ENCODE measurements around the gene GBF1.

DNA sequence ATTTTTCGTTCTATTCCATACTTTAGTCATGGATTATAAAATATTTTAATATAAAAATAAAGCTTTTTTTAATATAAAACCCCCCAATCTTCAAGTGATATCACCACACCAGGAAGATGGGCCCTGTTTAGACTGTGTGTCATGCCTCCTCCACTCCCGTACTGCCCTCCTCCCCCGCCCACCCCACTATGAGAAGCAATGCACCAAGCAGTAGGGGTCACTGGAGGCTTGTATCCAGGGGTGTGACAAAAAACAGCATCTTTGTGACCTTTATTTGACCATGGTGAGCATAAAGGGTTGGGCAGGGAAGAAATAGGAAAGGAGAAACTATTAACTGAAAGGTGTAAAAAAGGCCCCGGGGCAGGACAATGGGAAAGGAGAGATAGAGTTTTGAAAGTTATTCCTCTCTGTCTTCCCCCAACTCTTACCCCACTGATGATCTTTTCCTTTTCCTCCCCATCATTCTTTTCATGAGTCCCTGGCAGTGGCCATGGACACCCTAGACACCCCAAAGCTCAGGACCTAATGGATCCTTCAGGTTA is 7.5 kb upstream of the GBF1 start:
- TF ChIP-seq TAF1 (conservative IDR thresholded peaks at IDR 0.05) (no peak), SP1 (IDR thresholded peaks at IDR 0.05) (no peak)
- TF ChIP-seq, protein P1, sequence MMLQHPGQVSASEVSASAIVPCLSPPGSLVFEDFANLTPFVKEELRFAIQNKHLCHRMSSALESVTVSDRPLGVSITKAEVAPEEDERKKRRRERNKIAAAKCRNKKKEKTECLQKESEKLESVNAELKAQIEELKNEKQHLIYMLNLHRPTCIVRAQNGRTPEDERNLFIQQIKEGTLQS (IDR thresholded peaks at IDR 0.05) = no peak
